ENCODE measurements around the gene CNNM3.
"Not testable (repeated sequence)": the region's sequence is repeated elsewhere in the genome, so short reads cannot be mapped to it uniquely, and the experiment has no call there.

The CNNM3 gene

DNA sequence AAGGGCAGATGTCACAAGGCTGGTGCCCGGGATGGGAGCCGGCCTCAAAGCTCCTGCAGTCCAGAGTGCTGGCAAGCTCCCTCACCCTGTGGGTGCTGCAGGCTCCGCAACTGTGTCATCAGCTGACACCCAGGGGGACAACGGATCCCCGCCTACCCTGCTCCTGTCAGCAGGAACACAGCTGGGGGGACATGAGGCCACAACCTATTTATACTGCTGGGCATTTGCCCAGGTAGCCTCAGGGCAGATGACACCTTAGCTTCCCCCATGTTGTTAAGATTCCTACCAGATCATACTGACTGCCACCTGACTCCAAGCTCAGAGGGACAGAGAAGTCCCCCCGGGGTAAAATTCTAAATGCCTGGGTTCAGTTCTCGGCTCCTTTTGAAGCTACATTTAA is 26.5 kb downstream of the CNNM3 start:
- DNase-seq: no peak

DNA sequence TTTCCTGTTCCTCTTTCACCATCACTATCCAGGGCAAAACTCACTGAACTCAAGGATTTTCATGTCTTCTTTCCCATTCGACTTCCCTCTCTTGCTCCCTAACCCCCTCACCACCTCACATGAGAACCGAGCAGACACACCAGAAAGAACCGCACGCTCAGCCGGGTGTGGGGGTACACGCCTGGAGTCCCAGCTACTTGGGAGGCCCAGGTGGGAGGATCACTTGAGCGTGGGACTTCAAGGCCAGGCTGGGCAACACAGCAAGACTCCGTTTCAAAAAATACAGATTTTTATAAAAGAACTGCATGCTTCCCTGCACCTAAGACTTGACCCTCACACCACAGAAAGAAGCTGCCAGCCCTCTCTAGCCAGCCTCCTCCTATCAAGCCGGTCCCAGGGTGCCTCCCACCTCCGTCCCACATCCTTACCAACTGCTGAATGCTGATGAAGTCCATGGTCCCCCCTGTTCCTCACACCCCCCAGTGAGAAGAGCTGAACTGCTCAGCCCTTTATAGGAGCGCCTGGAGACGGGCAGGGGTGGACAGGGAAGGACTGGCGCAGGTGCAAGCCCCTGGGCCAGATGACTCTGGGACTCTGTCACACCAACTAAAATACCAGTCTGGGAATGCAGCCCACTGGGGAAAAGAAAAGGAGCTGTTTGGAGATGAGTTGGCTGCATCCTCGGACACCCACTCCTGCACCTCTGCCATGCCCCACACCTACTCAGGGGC is 27.6 kb downstream of the CNNM3 start, which contains the start of gene ANKRD23:
Gene ANKRD23 (minus strand): TSS at position 484 of the 731 bp plus-strand sequence. CDS start 29 bp downstream, at position 455.
- DNase-seq: no peak

DNA sequence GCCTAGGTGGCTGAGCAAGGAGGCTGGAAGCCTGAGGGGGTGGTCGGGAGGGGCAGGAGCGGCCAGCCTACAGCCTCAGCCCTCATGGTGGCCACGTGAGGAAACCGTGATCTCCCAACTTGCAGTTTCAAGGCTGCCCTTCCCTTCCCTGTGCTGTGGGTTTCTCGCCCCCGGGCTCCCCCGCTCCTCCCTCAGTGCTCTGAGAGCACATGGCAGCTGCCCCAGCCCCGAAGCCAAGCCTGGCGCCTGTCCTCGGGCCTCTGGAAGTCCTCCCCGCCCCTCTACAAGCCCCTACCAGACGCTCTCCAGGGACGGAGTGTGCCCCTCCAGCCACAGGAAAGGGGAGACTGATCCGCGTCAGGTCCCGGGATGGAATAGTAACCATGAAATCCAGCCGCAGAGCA is 28.3 kb downstream of the CNNM3 start:
- no peak for DNase-seq

DNA sequence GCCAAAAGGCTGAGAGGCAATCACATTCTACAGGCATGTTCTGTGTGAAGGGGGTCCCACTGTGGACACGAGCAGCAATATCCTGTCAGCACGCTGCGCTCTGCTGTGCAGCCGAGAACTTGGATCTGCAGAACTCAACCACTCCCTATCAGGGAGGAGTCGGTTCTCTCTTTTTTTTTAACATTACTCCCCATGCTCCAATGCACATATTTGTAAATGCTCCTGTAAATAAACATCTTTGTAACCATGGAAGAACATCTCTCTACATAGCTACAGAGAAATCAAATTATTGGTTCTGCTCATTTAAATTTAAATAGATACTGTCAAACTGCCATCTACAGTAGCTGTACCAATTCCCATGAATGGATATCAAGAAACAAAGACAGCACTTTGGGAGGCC is 30.8 kb downstream of the CNNM3 start:
- DNase-seq: no peak

DNA sequence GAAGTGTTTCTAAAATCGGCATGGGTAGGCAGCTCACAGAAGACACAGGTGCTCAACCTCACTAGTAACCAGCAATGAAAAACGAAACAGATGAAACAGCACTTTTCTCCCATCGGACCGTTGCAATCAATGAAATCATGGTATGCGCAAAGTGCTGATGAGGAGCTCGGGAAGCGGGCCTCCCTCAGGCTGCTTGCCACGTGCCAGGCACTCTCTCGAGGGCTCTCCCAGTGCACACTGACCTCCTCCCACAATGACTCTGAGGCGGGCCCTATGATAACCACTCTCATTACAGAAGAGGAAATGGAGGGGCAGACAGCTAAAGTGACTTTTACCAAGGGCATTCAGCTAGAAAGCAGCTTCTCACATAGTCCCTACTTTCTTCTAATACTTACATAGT is 31.5 kb downstream of the CNNM3 start:
- no peak for DNase-seq

DNA sequence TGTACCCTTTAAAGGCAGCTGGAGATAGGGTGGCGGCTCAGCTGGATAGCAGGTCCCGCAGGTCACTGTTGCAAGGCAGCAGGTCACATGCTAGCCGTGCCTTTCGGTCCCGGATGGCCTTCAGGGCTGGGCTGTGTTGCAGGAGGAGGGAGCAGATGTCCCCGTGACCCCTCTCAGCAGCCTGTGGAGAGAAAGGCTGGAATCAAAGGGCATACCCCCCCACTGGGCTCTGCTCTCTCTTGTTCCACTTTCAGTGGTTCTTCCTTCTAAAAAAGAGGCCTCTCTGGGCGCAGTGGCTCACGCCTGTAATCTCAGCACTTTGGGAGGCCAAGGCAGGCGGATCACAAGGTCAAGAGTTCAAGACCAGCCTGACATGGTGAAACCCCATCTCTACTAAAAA is 32.2 kb downstream of the CNNM3 start:
- no peak for DNase-seq

DNA sequence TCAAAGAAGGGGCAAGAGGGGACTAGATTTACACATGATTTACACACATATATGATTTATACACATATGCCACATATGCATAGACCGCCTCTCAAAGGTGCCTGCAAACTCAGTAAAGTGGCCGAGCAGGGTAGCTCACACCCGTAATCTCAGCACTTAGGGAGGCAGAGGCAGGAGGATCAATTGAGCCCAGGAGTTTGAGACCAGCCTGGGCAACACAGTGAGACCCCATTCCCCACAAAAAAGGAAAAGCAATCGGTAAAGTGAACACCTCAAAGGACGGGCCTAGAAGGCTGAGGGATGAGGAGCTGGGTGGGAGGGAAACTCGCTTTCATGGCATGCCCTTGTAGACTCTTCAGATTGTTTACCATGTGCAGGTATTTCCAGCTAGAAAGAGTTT is 36.6 kb downstream of the CNNM3 start:
- no peak for DNase-seq

DNA sequence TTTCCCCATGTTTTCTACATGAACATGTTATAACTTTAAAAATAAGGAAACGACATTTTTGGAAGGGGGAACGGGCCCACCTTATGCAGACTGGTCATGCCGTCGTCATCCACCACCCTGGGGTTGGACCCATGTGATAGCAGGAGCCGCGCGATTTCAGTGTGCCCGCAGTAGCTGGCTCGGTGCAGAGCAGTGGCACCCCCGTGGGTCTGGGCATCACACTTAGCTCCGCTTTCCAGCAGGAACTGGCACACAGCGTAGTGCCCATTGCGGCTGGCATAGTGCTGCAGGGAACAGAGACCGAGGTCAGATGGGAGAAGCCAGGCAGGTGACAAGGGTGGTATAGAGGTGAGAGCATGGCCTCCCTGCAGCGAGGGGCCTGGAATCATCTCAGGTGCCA is 37.3 kb downstream of the CNNM3 start:
- no peak for DNase-seq

DNA sequence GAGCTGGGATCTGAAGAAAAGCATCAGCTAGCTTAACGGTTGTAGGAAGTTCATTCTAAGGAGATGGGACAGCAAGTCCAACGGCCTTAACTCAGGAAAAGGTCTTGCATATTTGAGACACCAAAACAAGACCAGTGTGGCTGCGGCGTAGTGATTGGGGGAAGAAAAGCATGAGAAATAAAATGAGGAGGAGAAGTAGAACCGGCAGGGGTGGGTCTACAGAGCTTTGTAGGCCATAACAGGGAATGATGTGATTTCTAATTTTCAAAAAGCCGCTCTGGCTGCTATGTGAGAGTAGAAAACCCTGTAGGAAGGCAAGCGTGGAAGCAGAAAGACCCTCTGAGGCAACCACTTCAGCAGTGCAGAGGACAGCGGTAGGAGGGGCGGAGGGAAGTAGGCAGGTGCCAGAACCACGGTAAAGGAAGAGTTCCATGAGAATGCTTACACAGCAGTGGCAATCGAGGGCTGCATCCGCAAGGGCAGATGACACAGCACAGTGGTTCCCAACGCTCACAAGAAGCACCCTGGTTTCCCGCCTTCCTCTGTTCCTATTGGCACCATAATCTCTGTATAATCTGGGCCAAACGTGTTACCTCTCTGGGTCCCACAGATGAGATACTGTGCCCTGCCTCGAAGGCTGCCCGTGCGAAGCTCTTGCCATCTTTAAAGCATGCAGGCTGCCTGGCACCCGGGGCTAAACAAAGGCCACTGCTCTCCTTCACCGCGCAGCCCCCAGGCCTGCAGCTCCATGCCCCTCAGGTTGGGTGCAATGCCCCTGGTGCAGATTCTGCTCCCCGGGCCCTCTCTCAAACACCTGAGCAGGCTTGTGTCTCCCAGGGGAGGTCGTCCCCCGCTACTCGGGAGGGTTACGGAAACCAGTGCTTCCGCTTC is 41.0 kb downstream of the CNNM3 start:
- no peak for DNase-seq

DNA sequence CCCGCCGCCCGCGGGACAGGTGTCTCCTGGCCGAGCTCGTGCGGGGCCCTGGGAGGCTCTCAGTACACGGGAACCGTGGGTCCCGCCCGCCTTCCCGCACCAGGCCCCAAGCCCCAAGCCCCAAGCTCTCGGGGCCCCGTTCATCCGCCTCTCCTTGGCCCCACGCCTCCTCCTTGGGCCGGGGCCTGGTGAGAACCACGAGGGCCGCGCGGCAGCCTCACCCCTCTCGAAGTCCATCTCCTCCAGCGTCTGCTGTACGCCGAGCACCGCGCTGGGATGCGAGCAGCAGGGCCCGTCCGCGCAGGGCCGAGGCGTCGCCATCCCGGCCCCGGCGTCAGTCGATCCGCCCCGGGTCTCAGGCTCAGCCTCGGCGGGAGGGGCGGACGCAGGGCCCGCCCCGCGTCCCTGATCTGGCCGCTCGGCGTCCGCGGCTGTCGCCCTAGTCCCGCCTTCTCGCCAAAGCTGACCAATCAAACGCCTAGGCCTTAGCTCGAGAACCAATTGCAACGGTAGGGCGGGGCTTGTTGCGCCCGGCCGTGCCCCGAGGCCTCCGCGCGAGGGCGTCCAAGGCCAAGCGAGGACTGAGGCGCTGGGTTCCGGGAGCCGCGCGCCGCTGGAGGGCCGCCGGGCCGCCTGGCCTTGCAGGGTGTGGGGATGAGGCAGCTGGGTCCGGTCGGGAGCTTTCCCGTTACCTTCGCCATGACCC is 41.8 kb downstream of the CNNM3 start, which contains the start of gene ANKRD39:
Gene ANKRD39 (minus strand): TSS at position 350 of the 706 bp plus-strand sequence. CDS start 29 bp downstream, at position 321.
- peak; percentile 95 for DNase-seq

DNA sequence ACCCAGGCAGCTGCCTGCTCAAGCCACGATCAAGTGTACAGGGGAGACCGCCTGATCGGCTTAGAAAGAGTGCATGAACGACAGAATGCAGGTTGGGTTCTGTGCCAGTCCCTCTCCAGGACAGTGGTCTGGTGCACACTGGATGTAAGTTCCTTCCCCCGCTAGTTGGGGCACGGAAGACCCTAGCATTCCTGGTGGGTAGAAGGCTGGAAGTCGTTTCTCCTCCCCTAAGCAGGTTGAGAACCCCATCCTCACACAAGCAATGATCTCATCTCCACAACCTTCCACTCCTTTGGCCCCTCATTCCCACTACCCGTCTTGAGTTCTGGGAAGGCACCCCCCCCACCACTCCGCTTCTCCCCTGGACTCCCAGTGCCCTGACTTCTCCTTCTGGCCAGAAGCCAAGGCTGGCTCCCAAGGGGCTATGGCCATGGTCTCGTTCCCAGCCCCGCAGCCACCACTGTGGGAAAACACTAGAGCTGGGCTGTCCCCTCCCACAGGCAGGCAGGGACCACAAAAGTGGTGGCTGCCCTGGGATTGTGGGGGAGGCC is 43.1 kb downstream of the CNNM3 start:
- no peak for DNase-seq

DNA sequence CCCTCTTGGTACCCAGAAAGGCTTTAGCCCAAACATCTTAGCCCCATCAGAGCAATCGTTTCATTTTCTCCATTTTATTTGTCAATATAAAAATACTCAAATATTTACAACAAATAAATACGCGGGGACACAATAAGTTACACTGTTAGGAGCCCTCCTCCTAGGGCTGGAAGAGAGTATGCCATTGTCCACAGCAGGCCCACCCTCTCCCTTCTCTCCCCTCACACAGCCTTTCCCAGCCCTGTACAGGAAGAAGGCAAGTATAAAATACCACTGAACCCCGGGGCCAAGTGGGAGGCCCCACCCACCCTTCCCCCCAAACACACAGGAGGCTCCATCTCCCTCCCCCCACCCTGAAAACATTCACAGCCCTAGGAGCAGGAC is 43.6 kb downstream of the CNNM3 start:
- no peak for DNase-seq

DNA sequence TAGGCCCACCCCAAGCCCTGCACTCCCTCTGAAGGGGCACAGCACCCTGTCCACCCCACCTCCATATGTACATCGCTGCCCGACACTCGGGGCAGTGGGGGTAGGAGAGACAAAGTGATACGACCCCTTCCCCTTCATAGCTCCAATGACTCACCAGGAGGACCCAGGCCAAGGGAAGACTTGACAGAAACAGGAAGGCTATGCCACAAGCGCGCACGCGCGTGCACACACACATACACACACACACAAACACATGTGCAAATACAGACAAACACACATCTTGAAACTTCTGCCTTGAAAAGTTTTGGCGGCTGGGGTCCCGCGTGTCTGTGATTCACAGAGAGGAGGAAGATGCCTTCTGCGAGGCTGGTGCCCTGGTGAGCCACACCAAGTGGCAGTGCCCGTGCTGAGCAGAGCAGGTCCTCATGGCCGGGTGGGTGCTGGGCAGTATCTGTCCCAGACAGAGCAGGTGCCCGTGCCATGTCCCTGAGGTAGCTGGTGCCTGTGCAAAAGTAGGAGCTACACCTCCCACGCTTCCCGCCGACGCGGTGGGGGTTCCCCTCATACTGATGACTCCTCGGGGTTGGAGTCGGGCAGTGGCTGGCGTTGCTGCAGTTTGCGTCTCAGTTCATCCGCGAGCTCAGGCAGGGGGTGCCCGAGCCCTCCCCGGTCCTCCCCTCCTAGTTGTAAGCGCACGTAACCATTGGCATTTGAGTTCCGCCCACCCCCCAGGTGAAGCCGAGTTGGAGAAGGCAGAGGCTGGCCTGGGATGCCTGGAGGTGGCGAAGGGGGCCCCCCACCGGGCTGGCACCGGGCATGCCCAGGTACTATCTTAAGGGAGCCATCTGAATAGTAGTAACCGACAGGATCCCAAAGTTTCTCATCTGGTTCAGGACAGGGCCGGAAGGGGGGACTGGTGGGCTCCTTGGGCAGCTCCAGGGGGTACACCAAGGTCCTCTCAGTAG is 44.3 kb downstream of the CNNM3 start:
- DNase-seq: no peak

DNA sequence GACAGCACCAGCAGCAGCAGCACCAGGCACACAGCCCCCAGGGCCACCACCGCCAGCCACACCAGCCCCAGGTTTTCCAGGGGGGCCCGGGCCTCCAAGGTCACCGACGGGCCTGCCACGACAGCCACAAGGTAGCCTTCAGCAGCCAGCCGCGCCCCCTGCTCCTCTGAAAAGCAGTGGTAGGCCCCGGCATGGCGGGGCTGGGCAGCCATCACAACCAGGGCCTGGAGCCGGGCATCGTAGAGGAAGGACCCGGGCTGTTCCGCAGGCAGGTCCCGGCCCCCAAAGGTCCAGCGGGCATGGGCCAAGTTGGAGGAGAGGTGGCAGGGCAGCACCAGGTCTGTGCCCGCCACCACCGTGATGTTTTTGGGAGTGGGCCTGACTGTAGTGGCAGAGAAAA is 45.0 kb downstream of the CNNM3 start:
- no peak for DNase-seq

DNA sequence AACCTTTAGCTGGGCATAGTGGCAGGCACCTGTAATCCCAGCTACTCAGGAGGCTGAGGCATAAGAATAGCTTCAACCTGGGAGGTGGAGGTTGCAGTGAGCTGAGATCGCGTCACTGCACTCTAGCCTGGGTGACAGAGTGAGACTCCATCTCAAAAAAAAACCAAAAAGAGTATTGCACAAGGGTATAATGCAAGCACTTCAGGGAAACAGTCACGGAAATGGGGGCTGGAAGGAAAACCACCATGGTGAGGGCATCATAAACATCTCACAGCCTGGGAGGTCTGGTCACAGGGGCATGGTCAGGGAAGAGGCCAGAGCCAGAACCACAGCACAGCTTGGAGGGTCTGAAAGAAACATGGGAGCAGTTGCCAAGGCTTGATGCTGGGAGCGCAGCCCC is 47.0 kb downstream of the CNNM3 start:
- not testable (repeated sequence) for DNase-seq

DNA sequence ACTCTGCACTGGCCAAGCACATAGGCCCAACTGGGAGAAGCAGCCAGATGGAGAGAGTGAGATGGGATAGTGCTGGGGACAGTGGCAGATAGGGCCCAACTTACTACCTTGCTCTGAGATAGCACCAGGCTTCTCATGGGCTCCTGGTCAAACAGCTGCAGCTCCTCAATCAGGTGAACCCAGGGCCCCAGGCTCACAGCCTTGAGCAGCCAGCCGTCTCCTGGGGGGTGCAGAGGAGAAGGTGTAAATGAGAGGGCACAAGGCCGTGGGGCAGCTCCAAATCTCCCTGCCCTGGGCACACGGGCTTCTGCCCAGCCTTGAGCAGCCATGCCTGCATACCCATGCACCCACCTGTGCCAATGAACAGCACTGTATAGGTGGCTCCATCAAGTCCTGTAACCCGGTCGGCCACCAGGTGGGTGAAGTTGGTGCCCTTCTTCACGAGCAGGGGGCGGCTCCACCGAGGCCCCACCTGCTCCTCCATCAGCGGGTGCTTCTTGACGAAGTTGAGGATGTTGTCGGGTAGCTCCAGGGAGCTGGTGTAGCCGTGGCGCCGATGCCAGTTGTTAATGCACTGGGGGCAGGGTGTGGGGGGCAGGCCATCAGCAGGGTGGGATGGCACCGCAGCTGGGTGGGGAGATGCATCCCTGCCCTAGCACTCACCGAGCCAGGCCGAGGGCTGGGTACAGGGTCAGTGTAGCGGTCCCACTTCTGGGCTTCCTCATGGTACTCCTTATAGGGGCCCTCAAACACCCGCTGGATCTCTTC is 47.7 kb downstream of the CNNM3 start:
- DNase-seq: no peak

DNA sequence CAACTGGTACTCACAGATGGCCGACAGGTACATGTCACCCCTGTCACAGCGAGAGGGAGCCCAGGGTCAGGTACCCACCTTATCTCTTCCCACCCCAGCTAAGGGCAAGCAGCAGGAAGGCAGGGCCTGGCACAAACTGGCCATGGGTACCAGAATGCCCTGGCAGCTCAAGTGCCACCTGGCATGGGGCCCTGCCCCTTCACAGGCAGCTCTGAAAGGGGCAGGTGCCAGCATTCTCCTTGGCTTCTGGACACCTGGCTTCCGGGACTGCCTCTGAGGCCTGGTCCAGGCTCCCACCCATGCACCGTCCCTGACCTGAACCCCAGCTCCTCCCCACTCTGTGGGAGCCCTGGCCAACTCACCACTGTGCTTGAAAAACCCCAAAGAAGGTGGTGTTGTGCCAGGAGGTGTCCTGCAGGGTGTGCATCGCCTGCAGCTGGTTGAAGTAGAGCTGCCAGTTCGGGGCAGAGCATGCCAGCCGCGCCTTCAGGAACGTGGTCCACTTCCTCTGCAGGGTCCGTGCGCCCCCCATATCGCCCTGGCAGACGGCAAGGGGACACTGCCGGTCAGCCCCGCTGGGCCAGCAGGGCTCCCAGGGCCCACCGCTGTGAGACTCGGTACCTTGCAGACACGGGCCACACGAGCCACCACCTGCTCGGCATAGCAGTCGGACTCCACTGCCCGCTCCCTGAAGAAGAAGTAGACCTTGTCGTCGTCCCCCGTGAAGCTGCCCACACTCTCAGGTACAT is 48.4 kb downstream of the CNNM3 start:
- DNase-seq: no peak

DNA sequence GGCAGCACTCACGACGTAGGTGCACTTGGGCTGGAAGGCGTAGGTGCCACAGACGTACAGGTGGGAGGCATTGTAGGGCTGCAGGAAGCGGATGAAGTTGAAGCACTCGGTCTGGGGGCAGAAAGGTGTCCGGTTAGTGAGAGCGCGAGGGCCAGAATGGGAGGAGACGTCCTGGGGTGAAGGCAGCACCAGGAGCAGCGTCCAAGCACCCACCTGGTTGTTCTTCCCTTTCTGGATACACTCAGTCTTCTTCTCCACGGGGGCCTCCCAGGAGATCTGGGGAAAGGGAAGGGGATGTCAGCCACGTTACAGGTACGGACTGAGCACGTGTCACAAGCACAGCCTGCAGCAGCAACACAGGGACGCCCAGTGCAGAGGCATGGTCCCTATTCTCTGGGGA is 49.6 kb downstream of the CNNM3 start:
- DNase-seq: no peak

DNA sequence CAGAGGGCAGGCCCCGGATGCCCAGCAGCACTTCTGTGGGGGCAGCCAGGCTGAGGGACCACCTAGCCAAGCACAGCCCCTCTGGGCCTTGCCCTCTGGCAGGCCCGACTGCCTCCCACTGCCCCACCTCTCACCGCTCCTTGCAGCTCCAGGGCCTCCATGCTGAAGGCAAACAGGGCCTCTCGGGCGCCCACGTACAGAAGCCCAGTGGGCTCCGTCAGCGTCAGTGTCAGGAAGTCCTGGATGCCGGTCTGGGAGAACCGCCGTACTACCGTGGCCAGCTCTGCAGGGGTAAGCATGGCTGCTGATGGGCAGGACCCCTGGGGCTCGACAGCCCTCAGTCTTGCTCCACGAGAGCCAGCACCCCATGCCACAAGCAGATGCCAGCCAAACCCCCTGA is 50.1 kb downstream of the CNNM3 start:
- no peak for DNase-seq

DNA sequence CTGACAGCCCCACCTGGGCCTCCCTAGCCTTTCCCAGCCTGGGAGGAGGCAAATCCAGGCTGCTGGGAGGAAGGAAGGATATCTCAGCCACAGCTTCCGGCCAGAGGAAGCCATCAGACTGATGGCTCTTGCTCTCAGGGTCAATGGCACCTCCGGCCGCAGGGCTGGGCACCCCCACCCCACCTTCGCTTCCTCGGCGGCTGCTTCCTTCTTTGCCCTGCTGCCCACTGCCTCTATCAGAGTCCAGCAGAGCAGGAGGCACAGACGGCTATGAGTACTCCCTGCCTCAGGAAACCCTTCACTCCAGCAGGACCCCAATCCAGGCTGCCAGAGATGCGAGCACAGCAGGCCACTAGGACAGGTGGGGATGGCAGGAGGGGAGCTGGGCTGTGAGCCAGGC is 50.5 kb downstream of the CNNM3 start:
- DNase-seq: no peak

All from NCI-H1092 (cell line).